Ascending aorta (tissue), 2 donors: ENCODE data around the gene ASXL1. TPM values are rescaled to one million over a fixed set of nuclear protein-coding genes. Genes with fewer than 3 reads are reported as not detected.

Experiments used
- DNase-seq, 2 donors: peaks; one replicate each; pipeline ENCODE4 v3.0.0-alpha.2; 2019; ENCODE audit warnings: low spot score in 2 of 2
- H3K27ac ChIP-seq, 2 donors: fragments of 200-600 bp; sonication (generic); one replicate each; pipeline ENCODE4 v1.5.1; 2016 to 2017; ENCODE audit warnings: mild to moderate bottlenecking in 1 of 2
- H3K27me3 ChIP-seq: fragments of 200-600 bp; sonication (generic); one replicate; pipeline ENCODE4 v1.5.1; 2017
- H3K36me3 ChIP-seq, 2 donors: fragments of 200-600 bp; sonication (generic); one replicate each; pipeline ENCODE4 v1.5.1; 2016
- H3K4me1 ChIP-seq, 2 donors: fragments of 200-600 bp; sonication (generic); one replicate each; pipeline ENCODE4 v1.5.1; 2016 to 2017; ENCODE audit warnings: mild to moderate bottlenecking in 1 of 2
- H3K4me3 ChIP-seq, 2 donors: fragments of 200-600 bp; sonication (generic); one replicate each; pipeline ENCODE4 v1.5.1; 2016 to 2017; ENCODE audit warnings: mild to moderate bottlenecking in 1 of 2
- H3K9me3 ChIP-seq, 2 donors: fragments of 200-600 bp; sonication (generic); one replicate each; pipeline ENCODE4 v1.5.1; 2016
- CTCF ChIP-seq, 3 experiments: fragments of 200-600 bp in 2 of 3; fragments of 450-650 bp in 1 of 3; sonication (generic) in 2 of 3; IDR thresholded peaks; one replicate each; pipeline ENCODE4 v1.5.1; 2016 to 2019; ENCODE audit warnings: antibody characterized with exemption in 3 of 3, mild to moderate bottlenecking in 1 of 3, moderate library complexity in 1 of 3
- intact Hi-C: fragments of 100-400 bp; cut with DNase I; formaldehyde crosslinking; loops from one replicate; pipeline ENCODE4 v1.15.1; 2023
- total RNA-seq: library from RNA; depleted of rRNA; stranded (reverse); fragments of >200 nt; gene quantifications from one replicate; pipeline ENCODE4 v1.1.0, GENCODE V29; 2016

Gene ASXL1
- total RNA-seq, 1 donor from 2014 or later: 37.4 TPM

DNA sequence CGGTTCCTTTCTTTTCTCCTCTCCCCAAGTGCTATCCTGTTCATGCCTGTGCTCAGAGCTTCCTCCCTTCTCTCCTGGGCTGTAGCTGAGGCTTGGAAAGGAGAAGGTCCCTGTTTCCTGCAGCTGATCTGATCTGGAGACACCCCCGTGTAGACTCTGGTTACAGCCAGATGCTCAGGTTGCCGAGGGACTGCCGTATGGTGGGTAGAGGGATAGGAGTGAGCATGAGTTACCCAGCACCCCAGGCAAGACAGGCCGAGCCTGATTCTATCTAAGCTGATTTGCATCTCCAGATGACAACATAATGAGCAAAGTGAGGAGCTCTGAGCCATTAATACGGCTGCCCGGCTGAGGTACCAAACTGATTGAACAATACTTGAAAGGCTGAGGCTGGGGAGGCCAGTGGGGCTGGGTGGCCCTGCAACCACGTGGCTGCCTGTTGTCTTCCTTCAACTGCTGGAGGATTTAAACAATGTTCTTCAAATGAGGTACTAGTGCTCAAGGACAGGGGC lies 91.8 kb downstream of the ASXL1 start:
- no peak overlapping the region for H3K4me3 ChIP-seq
- H3K27ac ChIP-seq: no peak overlapping the region
- H3K36me3 ChIP-seq: peaks cover 8 to 25% of the 10 kb centered on the region in 2 donors
- H3K9me3 ChIP-seq: no peaks in the 10 kb centered on the region
- no peaks in the 10 kb centered on the region for H3K27me3 ChIP-seq
- intact Hi-C loops: no loop called here
- H3K4me1 ChIP-seq: peaks cover 0 to 4% of the 10 kb centered on the region in 2 donors
- DNase-seq: peak in 1 of 2 donors; percentile 57
- TF ChIP-seq CTCF (IDR thresholded peaks at IDR 0.05): no peak

DNA sequence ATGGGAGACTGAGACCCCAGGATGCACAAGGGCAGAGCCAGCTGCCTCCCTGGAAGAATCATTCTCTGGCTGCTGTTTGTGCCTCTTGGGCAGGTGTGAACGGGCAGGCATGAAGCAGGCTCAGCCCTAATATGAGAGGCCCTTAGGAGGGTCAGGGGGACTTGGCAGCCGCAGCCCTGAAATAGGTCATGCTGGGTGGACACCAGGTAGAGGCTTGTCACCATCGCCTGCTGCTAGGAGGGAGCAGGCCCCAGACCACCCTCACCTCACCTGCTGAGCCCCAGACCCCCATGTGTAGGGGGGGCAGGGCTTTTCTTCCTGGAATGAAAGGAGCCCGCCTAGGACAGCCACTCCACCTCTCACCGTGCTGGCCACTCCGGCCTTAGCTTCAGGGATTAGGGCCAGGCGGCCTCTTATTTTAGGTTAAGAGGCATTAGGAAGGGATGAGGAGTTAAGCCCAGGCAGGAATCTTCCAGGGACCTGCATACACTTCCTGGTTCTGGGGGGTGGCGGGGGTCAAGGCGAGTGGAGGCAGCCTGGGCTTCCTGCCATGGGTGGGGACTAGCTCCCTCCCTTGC lies 92.4 kb downstream of the ASXL1 start:
- no peak for TF ChIP-seq CTCF (IDR thresholded peaks at IDR 0.05)
- Histone ChIP-seq H3K4me3 (no peak overlapping the region), H3K9me3 (no peaks in the 10 kb centered on the region), H3K27me3 (no peaks in the 10 kb centered on the region), H3K4me1 (peaks cover 0 to 4% of the 10 kb centered on the region in 2 donors), H3K36me3 (peaks cover 8 to 25% of the 10 kb centered on the region in 2 donors), H3K27ac (no peak overlapping the region)
- intact Hi-C loops: no loop called here
- peak in 1 of 2 donors; percentile 39 for DNase-seq

GRCh38 chr20:32451340-32451681 lies 93.2 kb downstream of the ASXL1 start:
- Histone ChIP-seq H3K4me1 (no peaks in the 10 kb centered on the region), H3K27ac (no peak overlapping the region), H3K27me3 (no peaks in the 10 kb centered on the region), H3K36me3 (peaks cover 8 to 22% of the 10 kb centered on the region in 2 donors), H3K4me3 (no peak overlapping the region), H3K9me3 (no peaks in the 10 kb centered on the region)
- DNase-seq: no peak
- intact Hi-C loops: no loop called here
- TF ChIP-seq CTCF (IDR thresholded peaks at IDR 0.05): no peak

GRCh38 chr20:32451682-32452461 lies 93.7 kb downstream of the ASXL1 start:
- no peaks in the 10 kb centered on the region for H3K9me3 ChIP-seq
- DNase-seq: no peak
- H3K36me3 ChIP-seq: peaks cover 8 to 19% of the 10 kb centered on the region in 2 donors
- H3K27ac ChIP-seq: no peak overlapping the region
- no peak overlapping the region for H3K4me3 ChIP-seq
- intact Hi-C loops: no loop called here
- H3K4me1 ChIP-seq: peaks cover 3 to 4% of the 10 kb centered on the region in 2 donors
- no peaks in the 10 kb centered on the region for H3K27me3 ChIP-seq
- no peak for TF ChIP-seq CTCF (IDR thresholded peaks at IDR 0.05)

GRCh38 chr20:32452776-32453466 lies 94.8 kb downstream of the ASXL1 start:
- no peaks in the 10 kb centered on the region for H3K27me3 ChIP-seq
- intact Hi-C loops: no loop called here
- no peak for DNase-seq
- TF ChIP-seq CTCF (IDR thresholded peaks at IDR 0.05): no peak
- peaks cover 8 to 19% of the 10 kb centered on the region in 2 donors for H3K36me3 ChIP-seq
- H3K9me3 ChIP-seq: no peaks in the 10 kb centered on the region
- H3K4me3 ChIP-seq: no peak overlapping the region
- no peak overlapping the region for H3K27ac ChIP-seq
- H3K4me1 ChIP-seq: peaks cover 13 to 14% of the 10 kb centered on the region in 2 donors
